ENCODE results near the gene SPHKAP. TPM values are rescaled to one million over a fixed set of nuclear protein-coding genes. Genes with fewer than 3 reads are reported as not detected.
A peak's percentile ranks its signal among the peaks of the same experiment; 100 is the strongest.
"Not testable (repeated sequence)": the region's sequence is repeated elsewhere in the genome, so short reads cannot be mapped to it uniquely, and the experiment has no call there.

SPHKAP gene
- polyA plus RNA-seq, 12 donors = 11.3 to 41.2 (median 28.4) TPM; not detected in 1

DNA sequence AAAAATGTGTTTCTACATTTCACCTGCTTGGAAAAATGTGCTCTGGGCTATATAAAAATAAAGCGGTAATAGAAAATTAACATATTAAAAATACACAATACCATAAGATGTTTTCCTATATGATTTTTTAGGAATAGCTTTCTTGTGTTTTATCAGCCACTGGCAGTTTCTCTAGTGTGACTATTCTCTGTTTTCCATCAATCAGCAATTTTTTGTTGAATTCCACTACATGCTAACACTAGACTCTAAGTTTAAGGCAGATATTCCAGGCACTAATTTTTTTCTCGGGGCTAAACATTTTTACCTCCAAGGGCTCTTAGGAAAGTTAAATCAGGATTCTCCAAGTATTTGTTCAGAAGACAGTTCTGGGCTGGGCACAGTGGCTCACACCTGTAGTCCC lies 140.5 kb downstream of the SPHKAP start:
- DNase-seq = no peak

DNA sequence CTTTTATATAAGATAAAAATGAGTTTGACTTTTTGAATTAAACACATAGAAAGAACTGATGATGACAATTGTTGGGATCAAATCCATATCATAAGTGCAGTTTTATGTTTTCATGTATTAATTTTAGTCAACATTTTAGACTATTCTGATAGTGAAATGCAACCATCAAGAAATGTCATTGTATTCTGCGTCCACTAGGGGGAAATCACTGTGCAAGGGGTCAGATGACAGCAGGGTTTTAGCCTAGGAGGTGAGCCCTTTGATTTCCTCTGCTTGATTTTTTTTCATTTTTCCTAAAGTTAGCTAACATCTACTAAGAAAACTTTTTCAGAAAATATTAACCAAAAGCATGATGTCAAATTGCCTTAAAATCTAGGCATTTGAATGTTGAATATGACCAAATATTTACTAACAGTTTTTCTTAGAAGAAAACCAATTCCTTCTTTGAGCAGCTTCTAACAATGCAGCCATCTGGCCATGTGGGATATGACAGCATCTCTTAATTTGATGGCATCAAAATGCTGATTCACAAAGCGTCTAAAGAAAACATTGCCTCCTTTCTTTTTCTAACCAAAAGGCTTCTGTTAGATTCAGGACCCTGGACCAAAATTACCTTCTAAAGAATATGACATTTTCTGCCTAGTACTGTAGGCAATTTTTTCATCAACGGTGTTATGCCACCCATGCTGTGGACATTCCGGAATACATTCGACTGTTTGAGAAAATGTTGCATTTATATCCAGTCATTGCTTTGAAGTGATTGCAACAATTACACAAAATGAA lies 141.5 kb downstream of the SPHKAP start:
- DNase-seq = no peak

DNA sequence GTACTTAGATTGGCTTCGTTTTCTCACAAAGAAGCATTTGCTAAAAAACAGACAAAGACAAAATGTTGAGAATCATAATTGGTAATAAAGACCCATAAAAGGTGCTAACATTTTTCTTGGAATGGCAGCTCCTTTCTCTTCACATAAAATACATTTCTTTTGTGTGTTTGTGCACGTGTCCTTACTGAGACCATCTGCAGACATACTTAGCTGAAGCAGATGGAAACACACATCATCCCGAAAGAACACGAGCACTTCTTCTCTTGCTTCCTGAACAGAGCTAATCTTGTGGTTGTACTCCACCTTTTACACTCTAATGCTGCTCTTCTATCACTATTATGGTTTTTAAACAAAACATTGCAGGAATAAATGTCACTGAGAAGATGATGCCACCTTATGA lies 142.5 kb downstream of the SPHKAP start:
- DNase-seq = no peak

DNA sequence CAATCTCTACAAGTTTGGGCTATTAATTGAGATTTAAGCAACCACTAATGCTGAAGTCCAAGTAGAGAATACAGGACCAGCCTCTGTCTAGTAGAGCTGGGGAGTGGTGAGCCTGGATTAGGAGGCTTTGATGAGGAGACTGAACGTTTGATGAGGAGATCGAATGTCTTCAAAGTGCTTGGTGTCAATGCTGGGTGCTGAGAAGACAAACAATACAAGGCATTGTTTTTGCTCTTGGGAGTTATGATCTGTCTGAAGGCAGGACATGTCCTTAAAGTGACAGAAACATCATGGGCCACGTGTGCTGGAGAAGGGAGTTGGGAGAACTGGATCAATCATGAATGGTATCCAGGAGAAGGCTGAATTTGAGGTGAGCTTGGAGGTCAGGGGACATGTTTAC lies 143.6 kb downstream of the SPHKAP start:
- DNase-seq = no peak

DNA sequence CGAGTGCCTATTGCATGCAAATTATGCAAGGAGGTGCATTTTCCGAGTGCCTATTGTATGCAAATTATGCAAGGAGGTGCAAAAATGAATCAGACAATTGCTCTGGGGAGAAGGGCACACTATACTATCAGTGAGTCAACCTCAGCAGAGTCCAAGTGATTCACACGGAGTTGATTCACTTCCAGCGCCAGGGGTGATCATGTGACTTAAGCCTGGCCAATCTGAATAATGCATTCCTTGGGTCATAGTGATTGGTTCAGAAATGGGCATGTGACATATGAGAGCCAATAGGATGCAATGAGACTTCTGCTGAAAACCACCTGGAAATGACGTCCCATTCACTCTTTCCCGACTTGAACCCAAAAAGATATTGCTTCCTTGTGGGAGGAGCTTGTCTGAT lies 157.9 kb downstream of the SPHKAP start:
- no peak for DNase-seq

DNA sequence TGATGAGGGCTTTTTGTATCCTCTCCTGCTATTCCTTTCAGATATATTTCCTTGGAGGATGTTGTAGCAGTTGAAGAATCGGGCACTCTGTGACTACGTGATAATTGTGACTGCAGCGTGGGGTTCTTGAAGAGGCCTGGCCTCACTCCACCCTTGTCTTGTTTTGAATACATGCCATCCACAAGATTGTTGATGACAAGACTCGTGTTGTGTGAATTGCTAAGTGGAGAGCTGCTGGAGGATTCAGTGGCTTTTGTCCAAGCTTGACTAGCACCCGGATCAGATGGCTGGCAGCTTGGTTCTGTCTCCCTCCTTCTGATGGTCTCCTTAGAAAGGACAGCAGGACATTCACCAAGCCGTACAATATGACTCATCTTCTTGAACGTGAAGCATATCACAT lies 163.2 kb downstream of the SPHKAP start:
- DNase-seq = no peak

DNA sequence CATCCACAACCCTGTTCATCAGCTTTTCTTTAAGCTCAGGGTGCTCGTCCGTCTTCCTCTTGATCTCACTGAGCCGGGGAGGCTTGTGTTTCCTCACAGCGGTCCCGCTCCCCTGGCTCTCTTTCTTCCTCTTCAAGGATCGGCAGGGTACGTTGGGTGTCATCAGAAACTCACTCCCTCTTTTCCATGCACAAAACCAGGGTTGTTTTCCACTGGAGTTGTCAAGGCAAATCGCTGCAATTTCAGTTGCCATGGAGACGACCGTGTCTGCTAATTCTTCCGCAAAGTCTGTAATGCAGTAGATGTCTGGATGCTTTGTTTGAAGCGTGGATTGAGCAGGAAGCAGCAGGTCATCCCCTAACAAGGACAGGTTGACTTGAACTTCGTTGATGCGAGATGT lies 163.7 kb downstream of the SPHKAP start:
- DNase-seq = no peak

DNA sequence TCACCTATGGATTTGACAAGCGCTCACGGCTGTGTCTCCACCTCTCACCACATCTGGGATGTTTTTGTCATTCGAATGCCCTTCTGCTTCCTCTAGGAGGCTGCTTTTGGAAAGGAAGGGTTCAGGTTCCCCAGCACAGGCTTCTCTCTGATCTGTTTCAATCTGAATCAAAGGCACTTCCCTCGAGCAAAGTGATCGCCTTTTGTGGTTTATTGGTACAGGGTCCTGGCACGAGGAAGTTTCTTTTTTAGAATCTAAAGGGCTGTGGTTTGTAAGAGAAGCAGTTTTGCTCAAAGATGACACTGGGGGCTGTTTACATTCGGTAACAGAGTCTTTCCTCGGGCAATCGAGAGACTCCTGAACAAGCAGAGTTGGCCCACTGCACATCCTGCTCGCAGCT lies 165.1 kb downstream of the SPHKAP start:
- DNase-seq = no peak

DNA sequence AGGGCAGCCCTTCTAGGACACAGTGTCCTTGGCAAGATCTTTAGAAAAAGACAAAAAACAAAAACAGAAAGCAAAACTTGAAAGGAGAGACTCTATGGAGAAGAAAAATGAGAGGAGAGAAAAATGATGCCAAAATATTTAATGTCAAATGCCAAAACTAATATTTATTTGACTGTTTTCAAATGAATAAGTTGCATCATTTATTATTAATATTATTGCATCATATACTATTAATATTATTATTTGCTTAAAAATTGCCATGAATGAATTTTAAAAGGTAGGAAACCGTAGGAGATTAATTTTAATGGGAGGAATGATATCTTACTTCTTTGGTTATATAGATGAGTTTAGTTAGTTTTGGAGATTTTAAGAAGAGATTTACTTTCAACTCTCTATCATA lies 165.7 kb downstream of the SPHKAP start:
- no peak for DNase-seq

DNA sequence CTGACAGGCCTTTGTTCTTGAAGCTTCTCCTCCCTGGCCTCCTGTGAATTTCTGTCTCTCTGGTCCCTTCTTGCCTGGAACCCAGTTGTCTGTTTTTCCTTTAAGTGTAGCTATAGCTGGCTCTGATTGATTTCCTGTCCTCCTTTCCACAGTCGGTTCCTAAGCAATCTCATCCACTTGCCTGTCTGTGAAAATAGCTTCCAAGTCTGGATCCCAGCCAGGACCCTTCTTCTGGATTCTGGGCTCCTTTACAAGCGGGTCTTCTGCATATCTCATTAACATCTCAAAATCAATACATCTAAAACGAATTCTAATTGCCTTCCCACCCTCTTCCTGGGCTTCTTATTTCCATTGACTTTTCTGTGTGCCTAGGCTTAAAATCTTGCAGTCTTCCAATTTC lies 185.1 kb downstream of the SPHKAP start:
- no peak for DNase-seq

DNA sequence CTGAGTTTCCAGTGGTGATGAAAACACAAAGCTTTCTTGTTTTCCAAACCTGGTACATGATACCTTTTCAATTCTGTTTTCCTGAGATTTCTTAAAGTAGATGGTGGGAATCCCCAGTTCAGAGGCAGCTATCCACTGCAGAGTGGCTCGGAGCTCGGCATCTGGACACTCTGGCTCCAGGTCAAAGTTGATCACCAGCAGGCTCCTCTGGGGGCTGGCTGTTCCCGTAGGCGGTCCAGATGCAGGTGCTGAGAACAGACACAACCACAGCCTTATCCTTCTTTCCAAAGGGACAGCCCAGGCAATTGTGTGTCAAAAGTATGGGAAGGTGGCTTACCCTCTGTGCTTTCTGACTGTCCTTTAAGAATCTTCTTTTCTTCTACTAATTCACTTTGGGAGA lies 190.6 kb downstream of the SPHKAP start:
- DNase-seq = no peak

DNA sequence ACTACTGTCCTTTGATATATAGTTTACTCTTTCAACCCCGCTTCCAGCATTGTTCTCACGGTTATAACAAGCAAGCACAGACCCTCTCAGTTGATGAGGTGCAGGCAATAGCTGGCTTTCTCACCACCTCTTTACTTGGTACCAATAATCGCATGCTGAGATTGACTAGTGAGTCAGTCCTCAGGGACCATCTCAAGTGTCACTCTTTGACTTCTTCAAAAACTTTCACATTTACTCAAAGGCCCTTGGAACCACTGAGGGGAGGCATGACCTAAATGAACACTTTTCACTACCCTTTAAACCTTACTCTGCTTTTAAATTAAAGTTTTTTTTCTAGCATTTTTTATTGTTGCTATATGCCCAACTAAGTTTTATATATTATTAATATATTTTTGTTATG lies 208.2 kb downstream of the SPHKAP start:
- no peak for DNase-seq

DNA sequence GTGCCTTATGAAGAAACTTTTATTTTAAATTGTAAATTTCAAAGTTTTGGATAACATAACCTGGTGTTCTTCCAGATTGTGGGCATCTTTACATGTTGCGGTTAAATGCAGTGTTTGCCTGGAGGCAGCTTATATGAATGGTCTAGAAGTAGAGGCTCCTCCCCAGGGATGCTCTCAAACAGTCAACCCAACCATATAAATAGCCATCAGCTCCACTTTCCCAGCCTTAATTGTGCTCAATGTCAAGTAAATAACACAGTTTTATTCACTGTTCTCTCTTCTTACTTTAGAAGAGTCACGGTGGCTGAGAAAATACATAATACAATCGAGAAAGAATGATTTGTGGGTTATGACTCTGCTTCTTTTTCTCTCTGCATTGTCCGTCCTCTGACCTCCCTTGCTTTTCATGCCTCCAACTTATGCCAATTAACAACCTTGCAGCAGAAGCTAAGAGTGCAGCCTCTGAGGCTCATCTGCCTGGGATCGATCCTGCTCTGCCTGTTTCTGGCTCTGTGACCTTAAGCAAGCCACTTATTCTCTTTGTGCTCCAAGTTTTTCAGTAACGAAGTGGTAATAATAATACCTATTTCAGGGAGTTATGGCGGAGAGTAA lies 209.8 kb downstream of the SPHKAP start:
- no peak for DNase-seq

DNA sequence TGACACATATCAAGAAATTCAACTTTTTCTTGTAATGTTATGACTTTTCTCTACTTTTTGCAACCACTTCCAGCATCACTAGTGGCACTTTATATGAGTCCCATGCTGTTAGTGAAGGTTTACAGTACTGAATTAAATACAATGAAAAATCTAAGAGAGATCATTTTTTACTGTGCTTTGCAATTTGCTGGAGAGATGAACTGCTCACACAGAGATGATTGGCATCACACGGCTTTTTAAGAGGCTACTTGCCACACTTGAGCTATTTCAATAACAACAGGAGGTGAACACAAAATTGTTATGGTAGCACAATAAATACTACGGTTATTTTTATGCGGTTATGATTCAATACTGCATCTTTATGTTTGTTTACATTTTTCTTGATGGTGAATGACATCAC lies 221.2 kb downstream of the SPHKAP start:
- no peak for DNase-seq

DNA sequence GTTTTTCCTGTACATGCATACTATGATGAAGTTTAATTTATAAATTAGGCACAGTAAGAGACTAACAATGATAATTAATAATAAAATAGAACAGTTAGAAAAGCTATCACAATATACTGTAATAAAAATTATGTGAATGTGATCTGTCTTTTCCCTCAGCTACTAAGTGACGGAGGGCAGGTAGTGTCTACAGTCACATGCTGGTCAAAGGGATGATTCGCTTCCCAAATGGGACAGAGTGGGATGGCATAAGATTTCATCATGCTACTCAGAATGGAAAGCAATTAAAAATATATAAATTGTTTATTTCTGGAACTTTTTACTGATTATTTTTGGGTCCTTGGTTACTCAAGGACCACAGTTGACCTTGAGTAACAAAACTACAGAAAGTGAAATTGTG lies 238.5 kb downstream of the SPHKAP start:
- no peak for DNase-seq

DNA sequence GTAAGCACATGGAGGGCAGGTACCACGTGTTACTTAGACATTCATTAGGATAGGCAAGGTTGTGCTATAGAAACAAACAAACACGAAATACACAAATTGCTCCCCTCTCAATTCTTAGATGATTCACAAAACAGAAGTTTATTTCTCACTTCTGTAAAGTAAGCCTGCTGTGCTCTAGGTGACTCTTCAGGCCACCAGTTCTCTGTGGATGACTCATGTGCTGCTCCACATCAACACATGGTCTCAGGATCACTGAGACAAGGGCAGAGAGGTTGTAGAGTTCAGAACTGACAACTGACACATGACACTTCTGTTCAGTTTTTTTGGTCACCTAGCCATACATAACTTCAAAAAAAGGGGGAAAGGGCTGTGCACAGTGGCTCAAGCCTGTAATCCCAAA lies 239.5 kb downstream of the SPHKAP start:
- DNase-seq = no peak

DNA sequence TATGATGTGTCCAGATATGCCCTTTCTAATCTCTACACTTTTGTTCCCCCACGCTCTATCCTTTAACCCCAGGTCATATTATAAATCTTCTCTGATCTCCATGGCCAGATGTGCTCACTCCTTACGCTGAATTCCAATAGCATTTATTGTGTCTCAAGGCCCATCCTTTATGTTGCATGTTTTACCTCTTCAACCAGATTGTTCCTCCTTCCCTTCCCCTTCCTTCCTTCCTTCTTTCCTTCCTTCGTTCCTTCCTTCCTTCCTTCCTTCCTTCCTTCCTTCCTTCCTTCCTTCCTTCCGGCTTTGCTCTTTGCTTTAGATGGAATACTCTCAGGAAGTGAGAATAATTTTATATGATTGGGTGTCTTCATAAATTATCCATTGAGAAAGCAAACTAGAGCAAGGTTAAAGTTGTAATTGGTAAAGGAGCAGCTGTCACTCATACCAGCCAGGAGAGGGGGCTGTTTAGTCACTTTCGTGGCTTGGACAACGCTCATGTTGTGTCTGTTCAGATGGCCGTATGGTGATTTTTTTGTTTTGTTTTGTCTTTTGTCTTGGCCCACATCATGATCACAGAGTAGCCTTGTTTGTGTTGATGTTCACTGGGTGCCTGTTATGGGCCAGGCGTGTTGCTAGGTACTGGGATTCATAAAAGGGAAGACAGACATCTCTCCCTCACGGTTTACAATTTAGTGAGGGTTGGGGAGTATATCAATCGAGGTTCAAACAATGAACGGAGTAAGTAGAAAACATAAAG lies 242.0 kb downstream of the SPHKAP start:
- DNase-seq = peak; percentile 2

DNA sequence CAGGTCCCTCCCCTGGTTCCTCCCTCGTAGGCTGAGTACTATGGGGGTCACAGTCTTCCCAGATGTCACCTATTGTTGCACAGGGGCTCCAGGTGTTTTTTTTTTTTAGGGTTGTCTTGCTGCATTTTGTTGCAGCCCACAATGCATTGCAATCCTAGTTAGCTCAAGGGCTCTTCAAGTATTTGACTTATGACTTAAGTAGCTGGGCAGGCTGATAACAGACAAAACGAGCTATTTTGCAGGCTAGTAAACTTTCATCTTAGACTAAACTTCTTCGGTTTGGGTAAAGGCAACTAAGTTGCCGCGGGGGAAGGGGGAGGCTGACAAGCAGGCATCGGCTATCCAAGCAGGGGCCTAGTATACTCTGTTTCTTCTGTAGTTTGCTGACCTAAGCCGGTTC lies 245.2 kb downstream of the SPHKAP start:
- not testable (repeated sequence) for DNase-seq

DNA sequence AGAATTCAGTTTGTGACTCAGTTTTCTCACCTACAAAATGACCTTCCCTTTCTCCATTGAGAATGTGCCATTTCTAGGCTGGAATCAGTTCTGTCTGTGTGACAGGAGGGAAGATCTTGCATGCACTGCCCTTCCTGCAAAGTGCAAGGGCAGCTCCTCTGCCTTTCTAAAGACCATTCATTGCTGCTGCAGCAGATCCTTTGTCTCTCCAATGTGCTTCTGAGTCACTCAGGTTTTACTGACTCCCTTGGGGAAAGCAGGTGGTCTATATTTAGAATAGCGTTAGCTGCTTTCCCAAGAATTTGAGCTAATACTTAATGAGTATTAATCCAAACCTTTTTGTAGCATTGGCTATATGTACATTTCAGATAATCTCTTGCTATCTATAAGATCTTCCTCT lies 247.6 kb downstream of the SPHKAP start:
- no peak for DNase-seq

DNA sequence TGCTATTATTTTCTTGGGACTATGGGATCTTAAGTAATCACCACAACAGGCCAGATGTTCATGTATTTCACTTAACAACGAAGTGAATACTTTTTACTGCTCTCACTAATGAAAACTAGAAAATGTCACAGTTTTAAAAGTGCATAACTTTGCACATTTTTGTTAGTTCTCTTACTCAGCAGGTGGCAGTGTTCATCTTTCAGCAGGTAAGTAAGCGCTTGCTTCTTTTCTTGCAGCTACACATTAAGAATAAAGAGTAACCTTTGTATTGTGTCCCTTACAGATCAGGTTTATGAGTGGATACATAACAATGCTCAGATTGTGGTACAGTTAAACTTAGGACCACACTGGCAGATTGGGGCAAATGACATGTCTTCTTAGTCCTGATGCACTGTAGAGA lies 249.1 kb downstream of the SPHKAP start:
- no peak for DNase-seq

DNA sequence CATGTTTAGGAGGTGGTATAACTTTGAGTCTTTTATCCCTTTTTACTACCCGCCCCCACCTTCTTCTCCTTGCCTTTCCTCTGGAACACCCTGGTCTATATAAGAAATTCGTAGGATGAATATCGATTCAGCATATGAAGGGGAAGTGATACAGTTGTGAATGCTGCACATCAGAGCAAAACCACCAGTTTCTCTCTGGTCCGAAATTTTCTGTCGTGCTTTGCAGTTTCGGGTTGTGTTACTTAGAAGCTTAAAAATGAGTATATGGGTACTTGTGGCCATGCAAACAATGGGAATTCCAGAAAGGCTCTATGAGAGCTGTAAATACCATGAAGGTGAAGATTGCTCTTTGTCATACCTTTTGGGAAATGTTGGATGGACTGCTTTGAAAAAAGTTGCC lies 249.5 kb downstream of the SPHKAP start:
- no peak for DNase-seq

Data from muscle of arm (tissue), 12 donors.